Astrocyte of the cerebellum (primary cell): ENCODE data around the gene CELSR3.

ENCODE experiments used
- DNase-seq: peaks from one replicate; pipeline ENCODE4 v3.0.0-alpha.2; 2011; ENCODE audit warnings: low read depth
- H3K4me3 ChIP-seq: 2 replicates; pipeline ENCODE4 v1.5.1; 2011; ENCODE audit warnings: mild to moderate bottlenecking, low read depth, low read length, moderate library complexity
- CTCF ChIP-seq: IDR thresholded peaks from 2 replicates; pipeline ENCODE4 v1.5.1; 2012; ENCODE audit warnings: low read length, low read depth, moderate library complexity, mild to moderate bottlenecking; ENCODE audit errors: missing control alignments
- in situ Hi-C: cut with HindIII; loops from 2 replicates; pipeline ENCODE4 v1.10.0; 2017; ENCODE audit warnings: low sequenced_read_pairs

Gene CELSR3

DNA sequence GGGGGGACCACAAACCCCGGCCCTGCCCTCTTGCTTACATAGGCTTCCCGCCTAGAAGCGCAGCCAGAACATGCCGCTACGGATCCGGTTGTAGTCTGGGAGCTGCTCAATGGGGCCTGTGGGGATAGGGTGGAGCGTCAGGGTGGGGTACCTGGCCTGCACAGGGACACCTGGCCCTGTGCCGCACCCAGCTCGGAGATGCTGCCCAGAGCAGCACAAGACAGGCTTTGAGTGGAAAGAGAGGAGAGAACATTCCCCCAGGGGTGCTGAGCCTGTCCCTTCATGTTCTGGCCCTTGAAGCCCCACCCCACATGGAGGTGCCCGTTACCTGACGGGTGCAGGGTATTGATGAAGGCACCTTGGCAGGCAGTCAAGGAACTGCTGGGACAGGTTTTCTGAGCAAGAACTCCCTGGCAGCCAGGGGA, 63.6 kb downstream of the CELSR3 start:
- DNase-seq = no peak
- H3K4me3 ChIP-seq = no peak overlapping the region
- no peak for TF ChIP-seq CTCF
- in situ Hi-C loops = no loop called here

DNA sequence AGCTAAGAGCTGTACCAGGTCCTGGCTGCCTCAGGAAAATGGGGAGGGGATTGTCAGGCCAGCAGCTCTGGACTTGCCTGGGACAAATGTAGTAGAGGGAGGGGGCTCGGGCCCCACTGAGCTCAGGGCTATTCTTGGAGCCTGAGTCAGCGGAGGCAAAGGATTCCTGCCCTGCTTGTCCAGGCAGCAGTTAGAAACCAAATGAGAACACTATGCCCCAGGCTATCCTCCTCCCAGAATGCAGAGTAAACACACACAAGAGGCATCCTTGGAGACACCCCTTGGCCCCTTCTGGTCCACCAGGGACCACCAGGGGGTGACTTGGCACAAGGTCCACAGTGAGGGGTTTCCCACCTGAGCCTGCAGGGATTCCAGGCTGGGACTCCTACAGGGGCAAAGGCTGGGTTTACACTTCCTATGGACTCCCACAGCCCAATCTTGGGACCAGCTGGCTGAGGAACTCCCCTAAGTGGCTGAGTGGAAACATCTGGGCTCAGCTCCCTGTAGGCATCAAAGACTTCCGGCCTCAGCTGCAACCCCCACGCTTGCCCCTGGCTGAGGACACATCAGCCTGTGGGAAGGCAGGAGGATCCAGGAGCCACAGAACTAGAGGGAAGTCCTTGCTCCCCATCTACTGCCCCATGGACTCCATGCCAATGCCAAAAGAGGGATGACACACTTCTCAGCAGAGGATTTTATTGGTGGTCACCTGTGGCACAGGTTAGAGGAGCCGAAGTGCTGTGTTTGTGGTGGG, 64.2 kb downstream of the CELSR3 start:
- no peak for TF ChIP-seq CTCF
- in situ Hi-C loops = no loop called here
- peak; percentile 67 for DNase-seq
- no peak overlapping the region for H3K4me3 ChIP-seq

- no peak for TF ChIP-seq CTCF
- H3K4me3 ChIP-seq = no peak overlapping the region
- DNase-seq = no peak
- in situ Hi-C loops = no loop called here
Measured at GRCh38 chr3:48597408-48597800, 65.3 kb downstream of the CELSR3 start.

GRCh38 chr3:48596676-48597407, 65.8 kb downstream of the CELSR3 start:
- no peak overlapping the region for H3K4me3 ChIP-seq
- DNase-seq = no peak
- in situ Hi-C loops = no loop called here
- TF ChIP-seq CTCF = no peak

DNA sequence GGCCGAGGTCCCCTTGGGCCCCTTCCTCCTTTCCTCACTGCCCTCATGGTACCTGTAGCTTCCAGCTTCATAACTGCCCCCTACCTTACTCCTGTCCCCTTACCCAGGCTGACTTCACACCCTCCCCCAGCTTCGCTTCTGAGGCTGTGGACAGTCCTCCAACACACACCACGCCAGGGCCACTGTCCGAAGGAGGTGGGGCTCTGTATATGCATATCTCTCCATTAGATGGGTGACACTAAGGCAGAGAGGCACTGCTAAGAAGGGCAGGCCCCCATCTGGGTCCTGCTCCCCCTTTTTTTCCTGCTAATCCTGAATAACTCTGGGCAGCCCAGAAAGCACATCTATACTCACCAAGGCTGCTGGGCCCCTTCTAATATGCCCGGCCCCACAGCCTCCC, 66.5 kb downstream of the CELSR3 start:
- H3K4me3 ChIP-seq = no peak overlapping the region
- TF ChIP-seq CTCF = no peak
- no peak for DNase-seq
- in situ Hi-C loops = no loop called here

- TF ChIP-seq CTCF = no peak
- in situ Hi-C loops = no loop called here
- peak; percentile 15 for DNase-seq
- peak overlapping the region; percentile 35 for H3K4me3 ChIP-seq
Measured at GRCh38 chr3:48595526-48596121, 67.1 kb downstream of the CELSR3 start.
